HFF-Myc (cell line): ENCODE results near the gene TTC28.

Source experiments
- DNase-seq: peaks from one replicate; pipeline ENCODE4 v3.0.0-alpha.2; 2011; ENCODE audit warnings: low read depth; ENCODE audit errors: extremely low read depth
- H3K4me3 ChIP-seq: replicated peaks from 2 replicates; pipeline ENCODE4 v1.5.1; 2011; ENCODE audit warnings: low read depth, mild to moderate bottlenecking, control low read depth, low read length
- TF ChIP-seq, protein P1 (sequence below): IDR thresholded peaks from 2 replicates; pipeline ENCODE4 v1.5.1; 2012; ENCODE audit warnings: mild to moderate bottlenecking, low read depth, low read length, control low read depth; ENCODE audit errors: missing control alignments

TTC28 gene

DNA sequence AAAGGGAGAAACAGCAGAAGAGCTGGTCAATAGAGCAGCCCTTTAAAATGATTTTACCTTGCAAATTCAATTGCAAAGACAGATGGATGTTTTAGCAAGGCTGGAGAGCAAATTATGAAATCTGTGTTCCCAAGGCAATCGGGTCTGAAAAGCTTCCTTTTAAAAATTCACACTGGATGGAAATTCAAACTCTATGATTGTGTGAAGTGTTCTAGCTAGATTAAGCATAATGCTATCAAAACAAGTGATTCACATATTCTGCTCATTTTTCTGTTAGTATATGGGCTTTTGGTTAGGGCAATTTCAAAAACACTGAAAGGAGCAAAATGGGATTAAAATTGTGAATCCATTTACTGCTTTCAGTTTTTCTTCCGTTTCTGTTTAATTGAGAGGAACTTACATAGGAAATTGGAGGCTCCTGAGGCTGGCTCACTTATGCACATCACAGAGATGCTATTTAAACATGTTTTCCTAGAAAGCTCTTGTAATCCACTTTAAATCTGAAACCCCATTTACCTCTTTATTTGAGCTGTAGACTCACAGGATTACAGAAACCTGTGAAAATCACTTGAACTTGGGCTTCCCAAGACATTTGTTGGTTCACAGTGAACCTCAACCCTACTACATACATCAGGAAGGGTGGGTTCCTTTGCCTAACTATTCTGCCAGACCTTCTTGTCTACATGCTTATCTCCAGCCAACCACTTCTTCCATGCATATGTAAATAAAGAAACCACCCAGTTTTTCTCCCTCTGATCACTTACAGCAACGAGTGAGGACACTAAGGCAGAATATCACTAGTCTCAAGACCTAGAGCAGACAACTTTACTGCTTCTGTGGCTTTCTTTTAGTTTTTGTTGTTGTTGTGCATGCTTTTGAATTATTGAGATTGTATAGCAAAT is 558.7 kb downstream of the TTC28 start:
- no peak for DNase-seq
- TF ChIP-seq, protein P1, sequence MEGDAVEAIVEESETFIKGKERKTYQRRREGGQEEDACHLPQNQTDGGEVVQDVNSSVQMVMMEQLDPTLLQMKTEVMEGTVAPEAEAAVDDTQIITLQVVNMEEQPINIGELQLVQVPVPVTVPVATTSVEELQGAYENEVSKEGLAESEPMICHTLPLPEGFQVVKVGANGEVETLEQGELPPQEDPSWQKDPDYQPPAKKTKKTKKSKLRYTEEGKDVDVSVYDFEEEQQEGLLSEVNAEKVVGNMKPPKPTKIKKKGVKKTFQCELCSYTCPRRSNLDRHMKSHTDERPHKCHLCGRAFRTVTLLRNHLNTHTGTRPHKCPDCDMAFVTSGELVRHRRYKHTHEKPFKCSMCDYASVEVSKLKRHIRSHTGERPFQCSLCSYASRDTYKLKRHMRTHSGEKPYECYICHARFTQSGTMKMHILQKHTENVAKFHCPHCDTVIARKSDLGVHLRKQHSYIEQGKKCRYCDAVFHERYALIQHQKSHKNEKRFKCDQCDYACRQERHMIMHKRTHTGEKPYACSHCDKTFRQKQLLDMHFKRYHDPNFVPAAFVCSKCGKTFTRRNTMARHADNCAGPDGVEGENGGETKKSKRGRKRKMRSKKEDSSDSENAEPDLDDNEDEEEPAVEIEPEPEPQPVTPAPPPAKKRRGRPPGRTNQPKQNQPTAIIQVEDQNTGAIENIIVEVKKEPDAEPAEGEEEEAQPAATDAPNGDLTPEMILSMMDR, result no peak
- no peak overlapping the region for H3K4me3 ChIP-seq

DNA sequence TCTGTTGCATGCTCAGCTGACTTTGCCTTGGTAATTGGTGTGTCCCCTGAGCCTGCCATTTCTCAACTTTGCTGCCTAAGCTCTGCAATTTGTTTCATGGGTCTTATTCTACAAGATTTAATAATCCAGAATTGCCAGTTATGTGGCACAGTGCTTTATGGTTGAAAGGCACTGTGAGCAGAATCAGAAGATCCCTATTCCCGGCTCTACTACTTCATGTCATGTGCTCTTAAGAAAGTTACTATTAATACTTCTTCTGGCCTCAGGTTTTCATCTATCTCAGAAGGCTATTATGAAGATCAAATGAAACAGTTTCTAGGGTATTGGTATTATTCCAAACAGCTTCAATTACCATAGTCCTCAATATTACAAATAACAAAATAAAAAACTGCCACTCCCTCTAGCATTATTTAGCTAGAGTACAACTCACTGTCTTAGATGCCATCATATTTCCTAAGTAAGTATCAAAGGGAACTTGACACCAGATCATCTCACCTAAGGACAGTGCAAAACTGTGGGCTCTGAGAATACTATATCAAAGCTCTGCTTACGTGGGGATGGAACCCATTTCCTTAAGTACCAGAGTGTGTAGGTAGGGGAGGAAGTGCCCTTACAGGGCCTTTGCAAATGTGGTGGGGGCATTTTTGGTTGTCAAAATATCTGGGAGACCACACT is 560.5 kb downstream of the TTC28 start:
- TF ChIP-seq, protein P1, result no peak
- H3K4me3 ChIP-seq, result no peak overlapping the region
- no peak for DNase-seq

DNA sequence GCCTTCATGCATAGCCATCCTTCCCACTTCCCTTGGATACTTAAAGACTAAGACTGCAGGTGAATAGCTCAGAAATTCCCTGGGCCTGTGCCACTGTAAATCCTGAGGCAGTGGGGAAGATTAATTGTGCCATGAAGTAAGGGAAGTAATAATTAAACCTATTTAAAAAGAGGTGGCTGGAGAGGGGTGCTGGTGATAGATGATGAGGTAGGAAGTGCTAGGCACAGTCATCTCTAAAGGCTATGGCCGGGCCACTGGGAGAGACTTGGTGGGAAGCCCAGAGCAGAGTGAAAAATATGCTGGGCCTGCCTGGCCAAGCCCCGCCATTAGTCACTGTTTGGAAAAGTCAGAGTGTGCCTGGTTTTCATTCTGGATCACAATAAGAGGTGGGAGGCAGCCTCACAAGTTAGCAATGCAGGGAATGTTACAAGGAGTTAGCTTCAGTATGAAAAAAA is 563.4 kb downstream of the TTC28 start:
- no peak overlapping the region for H3K4me3 ChIP-seq
- peak; percentile 35 for DNase-seq
- TF ChIP-seq, protein P1, result no peak

DNA sequence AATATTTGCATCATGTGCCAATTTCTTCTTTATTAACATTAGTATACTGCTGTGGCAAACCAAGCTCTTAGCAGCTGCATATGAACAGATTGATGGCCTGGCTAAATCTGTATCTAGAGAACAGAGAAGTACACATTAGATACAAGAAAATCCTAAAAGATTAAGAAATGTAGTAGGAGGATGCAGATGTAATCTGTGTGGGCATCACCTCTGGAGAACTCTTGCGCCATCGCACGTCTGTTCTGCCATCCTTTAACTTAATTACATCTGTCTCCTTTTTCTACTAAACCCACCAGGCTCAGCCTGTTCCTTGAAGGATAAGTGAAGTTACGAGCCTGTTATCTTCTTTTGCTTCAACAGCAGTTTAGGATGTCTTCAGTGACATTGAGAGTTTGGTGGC is 564.2 kb downstream of the TTC28 start:
- TF ChIP-seq, protein P1, result no peak
- H3K4me3 ChIP-seq, result no peak overlapping the region
- no peak for DNase-seq

DNA sequence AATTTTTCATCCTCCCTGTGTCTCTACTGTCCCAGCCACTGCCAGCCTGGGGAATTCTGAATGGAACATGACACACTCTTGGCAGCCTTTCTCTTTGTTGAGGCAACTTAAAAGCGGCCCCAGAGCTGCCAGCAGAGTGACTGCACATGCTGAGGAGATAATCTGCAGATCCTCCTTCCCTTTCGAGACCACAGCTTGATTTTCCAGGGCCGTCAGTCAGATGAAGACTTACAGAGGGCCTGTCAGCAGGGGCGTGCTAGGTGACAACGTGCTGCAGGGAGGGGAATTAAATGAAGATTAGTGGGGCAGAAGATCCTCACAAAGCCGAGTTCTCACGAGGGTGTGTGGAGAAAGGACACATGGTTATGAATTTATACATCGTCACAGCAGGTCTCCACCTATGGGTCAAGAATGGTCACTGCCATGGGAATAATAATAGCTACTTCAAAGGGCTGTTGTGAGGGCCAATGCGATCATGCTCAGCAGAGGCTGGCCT is 567.0 kb downstream of the TTC28 start:
- peak; percentile 43 for DNase-seq
- TF ChIP-seq, protein P1, result peak; percentile 48

DNA sequence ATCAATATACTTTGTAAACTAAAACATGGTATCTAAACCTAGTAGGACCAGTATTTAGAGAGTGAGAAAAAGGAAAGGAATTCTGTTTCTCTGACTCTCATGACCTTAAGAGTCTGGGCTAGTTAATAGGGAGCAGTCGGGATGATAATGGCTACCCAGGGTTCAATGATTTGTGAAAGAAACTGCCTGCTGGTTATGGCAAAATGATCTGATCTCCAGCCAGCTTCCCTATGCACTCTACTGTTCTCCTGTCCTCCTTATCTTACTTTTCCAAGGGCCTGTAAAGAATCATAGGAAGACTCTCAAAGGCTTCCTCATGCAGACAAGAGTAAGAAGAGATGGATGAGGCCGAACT is 567.5 kb downstream of the TTC28 start:
- no peak for DNase-seq
- TF ChIP-seq, protein P1, result no peak
- no peak overlapping the region for H3K4me3 ChIP-seq

More for the DNA sequence above, 567.0 kb downstream of the TTC28 start:
- no peak overlapping the region for H3K4me3 ChIP-seq
